DND-41 (cell line): ENCODE measurements around the gene HYAL1.

Experiments
- ATAC-seq: fragments of 200-7000 bp; cut with Tn5 transposase; 3 replicates; pipeline ENCODE4 v1.9.1; 2021; ENCODE audit warnings: low read depth; ENCODE audit not compliant: insufficient read depth
- DNase-seq: peaks from one replicate; pipeline ENCODE4 v3.0.0-alpha.2; 2020
- H2AFZ ChIP-seq: 2 replicates; pipeline ENCODE4 v1.6.0; 2012; ENCODE audit warnings: low read depth, low read length
- H3K27ac ChIP-seq: 2 replicates; pipeline ENCODE4 v1.5.1; 2012; ENCODE audit warnings: low read length, inconsistent platforms
- H3K27me3 ChIP-seq: fragments of 200-600 bp; sonication (generic); 2 replicates; pipeline ENCODE4 v1.6.0; 2012; ENCODE audit warnings: low read length, mild to moderate bottlenecking, inconsistent platforms; ENCODE audit not compliant: insufficient read depth, poor library complexity
- H3K36me3 ChIP-seq: 2 replicates; pipeline ENCODE4 v1.5.1; 2012; ENCODE audit warnings: low read length, inconsistent platforms; ENCODE audit not compliant: insufficient read depth
- H3K4me1 ChIP-seq: 2 replicates; pipeline ENCODE4 v1.5.1; 2012; ENCODE audit warnings: mild to moderate bottlenecking, low read length; ENCODE audit not compliant: insufficient read depth
- H3K4me2 ChIP-seq: 2 replicates; pipeline ENCODE4 v1.6.0; 2012; ENCODE audit warnings: mild to moderate bottlenecking, moderate library complexity, low read length, inconsistent platforms; ENCODE audit not compliant: insufficient read depth
- H3K4me3 ChIP-seq, 2 experiments: fragments of 200-600 bp in 1 of 2; shearing (Covaris generic) in 1 of 2; 2 replicates each; pipeline ENCODE4 v1.5.1; 2012 to 2016; ENCODE audit warnings: inconsistent platforms in 2 of 2, low read length in 2 of 2, mild to moderate bottlenecking in 2 of 2, low read depth in 1 of 2, moderate library complexity in 1 of 2
- H3K79me2 ChIP-seq: 2 replicates; pipeline ENCODE4 v1.6.0; 2012; ENCODE audit warnings: low read length, inconsistent platforms; ENCODE audit not compliant: insufficient read depth
- H3K9ac ChIP-seq: 2 replicates; pipeline ENCODE4 v1.6.0; 2012; ENCODE audit warnings: low read depth, mild to moderate bottlenecking, inconsistent platforms, low read length, moderate library complexity
- H3K9me3 ChIP-seq: 2 replicates; pipeline ENCODE4 v1.5.1; 2012; ENCODE audit warnings: low read length, moderate library complexity, mild to moderate bottlenecking, inconsistent platforms; ENCODE audit not compliant: insufficient read depth, severe bottlenecking
- H4K20me1 ChIP-seq: 2 replicates; pipeline ENCODE4 v1.6.0; 2012; ENCODE audit warnings: low read length; ENCODE audit not compliant: insufficient read depth
- CTCF ChIP-seq: IDR thresholded peaks from 2 replicates; pipeline ENCODE4 v1.5.1; 2012; ENCODE audit warnings: borderline replicate concordance, low read length, moderate library complexity, mild to moderate bottlenecking; ENCODE audit not compliant: poor library complexity, severe bottlenecking; ENCODE audit errors: extremely low read depth
- EZH2 ChIP-seq: IDR thresholded peaks from 3 replicates; pipeline ENCODE4 v1.6.1; 2012; ENCODE audit warnings: borderline replicate concordance, low read depth, mild to moderate bottlenecking, moderate library complexity, low read length, inconsistent platforms; ENCODE audit not compliant: severe bottlenecking

HYAL1 gene

GRCh38 chr3:50341996-50342650 is 38.7 kb upstream of the HYAL1 start:
- TF ChIP-seq EZH2, result no peak
- DNase-seq (no peak), ATAC-seq (no peak)
- no peak overlapping the region for H2AFZ ChIP-seq
- H4K20me1 ChIP-seq, result no peaks in the 10 kb centered on the region
- no peaks in the 10 kb centered on the region for H3K36me3 ChIP-seq
- no peak overlapping the region for H3K27ac ChIP-seq
- H3K9ac ChIP-seq, result no peak overlapping the region
- H3K27me3 ChIP-seq, result peaks cover 4% of the 10 kb centered on the region
- no peaks in the 10 kb centered on the region for H3K9me3 ChIP-seq
- no peak overlapping the region for H3K4me2 ChIP-seq
- H3K79me2 ChIP-seq, result peaks cover 17% of the 10 kb centered on the region
- no peak overlapping the region for H3K4me3 ChIP-seq
- H3K4me1 ChIP-seq, result peaks cover 27% of the 10 kb centered on the region

DNA sequence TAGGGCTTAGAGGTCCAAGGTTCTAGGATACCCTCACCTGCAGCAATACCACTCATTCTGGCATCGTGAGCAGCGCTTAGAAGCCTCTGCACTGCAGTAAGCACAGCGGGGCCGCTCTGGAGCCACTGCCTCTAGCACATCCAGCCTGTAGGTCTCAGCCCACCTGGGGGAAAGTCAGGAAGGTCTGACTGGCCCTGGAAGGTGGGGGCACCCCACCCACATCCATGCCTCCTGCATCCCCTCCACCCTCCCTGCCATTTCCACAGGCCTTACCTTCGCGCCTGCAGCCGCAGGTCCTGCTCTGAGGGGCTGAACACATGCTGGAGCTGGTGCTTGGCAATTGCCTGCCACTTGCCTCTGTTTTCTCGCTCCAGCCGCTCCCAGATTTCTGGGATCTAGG is 38.2 kb upstream of the HYAL1 start:
- no peak overlapping the region for H3K4me2 ChIP-seq
- no peak for ATAC-seq
- H3K9me3 ChIP-seq, result no peaks in the 10 kb centered on the region
- H4K20me1 ChIP-seq, result peaks cover 2% of the 10 kb centered on the region
- peaks cover 4% of the 10 kb centered on the region; the same call in 1 of the 2 replicates for H3K36me3 ChIP-seq
- TF ChIP-seq EZH2 (no peak), CTCF (no peak)
- H3K27ac ChIP-seq, result no peak overlapping the region
- H3K4me1 ChIP-seq, result peaks cover 28% of the 10 kb centered on the region
- H3K27me3 ChIP-seq, result peaks cover 4% of the 10 kb centered on the region
- no peak for DNase-seq
- H2AFZ ChIP-seq, result no peak overlapping the region
- peaks cover 23% of the 10 kb centered on the region for H3K79me2 ChIP-seq
- no peak overlapping the region for H3K9ac ChIP-seq
- no peak overlapping the region for H3K4me3 ChIP-seq

DNA sequence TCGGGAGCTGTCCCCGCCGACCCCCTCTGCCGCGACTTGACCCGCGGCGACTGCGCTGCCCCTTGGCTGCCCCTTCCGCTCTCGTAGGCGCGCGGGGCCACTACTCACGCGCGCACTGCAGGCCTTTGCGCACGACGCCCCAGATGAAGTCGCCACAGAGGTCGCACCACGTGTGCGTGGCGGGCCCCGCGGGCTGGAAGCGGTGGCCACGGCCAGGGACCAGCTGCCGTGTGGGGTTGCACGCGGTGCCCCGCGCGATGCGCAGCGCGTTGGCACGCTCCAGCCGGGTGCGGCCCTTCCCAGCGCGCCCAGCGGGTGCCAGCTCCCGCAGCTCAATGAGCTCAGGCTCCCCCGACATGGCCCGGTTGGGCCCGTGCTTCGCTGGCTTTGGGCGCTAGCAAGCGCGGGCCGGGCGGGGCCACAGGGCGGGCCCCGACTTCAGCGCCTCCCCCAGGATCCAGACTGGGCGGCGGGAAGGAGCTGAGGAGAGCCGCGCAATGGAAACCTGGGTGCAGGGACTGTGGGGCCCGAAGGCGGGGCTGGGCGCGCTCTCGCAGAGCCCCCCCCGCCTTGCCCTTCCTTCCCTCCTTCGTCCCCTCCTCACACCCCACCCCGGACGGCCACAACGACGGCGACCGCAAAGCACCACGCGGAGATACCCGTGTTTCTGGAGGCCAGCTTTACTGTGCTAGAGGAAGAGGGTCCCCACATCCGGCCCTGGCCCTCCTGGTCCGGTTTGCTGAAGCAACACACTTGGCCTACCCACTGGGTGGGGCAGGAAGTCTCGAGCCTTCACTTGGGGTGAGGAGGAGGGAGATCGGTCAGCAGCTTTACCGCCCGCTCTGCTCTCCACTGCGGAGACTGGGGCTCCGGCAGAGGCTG is 37.3 kb upstream of the HYAL1 start, which contains the start of gene RASSF1:
TSS of gene RASSF1 (minus strand) at position 389 of the 882 bp plus-strand sequence. CDS start at position 358, 31 bp downstream.
- ATAC-seq, result 0 out of 3 replicates have a peak, but pooled peaks have one; percentile 6
- H3K9me3 ChIP-seq, result no peaks in the 10 kb centered on the region

More for the DNA sequence above, 37.3 kb upstream of the HYAL1 start, which contains the start of gene RASSF1:
- no peak within 1 kb of the TSS for H3K27ac ChIP-seq
- peak; percentile 51 for DNase-seq
- H3K4me2 ChIP-seq, result peak within 1 kb of the TSS; percentile 57
- H3K79me2 ChIP-seq, result peaks cover 32% of the 10 kb centered on the region
- peaks cover 11% of the 10 kb centered on the region; the same call in 1 of the 2 replicates for H3K36me3 ChIP-seq
- peak within 1 kb of the TSS; percentile 46 for H3K9ac ChIP-seq
- peak within 1 kb of the TSS; percentile 36; the same call in 1 of the 2 replicates for H2AFZ ChIP-seq
- peaks cover 11% of the 10 kb centered on the region for H4K20me1 ChIP-seq
- peaks cover 36% of the 10 kb centered on the region for H3K4me1 ChIP-seq
- H3K4me3 ChIP-seq, result peak within 1 kb of the TSS in 1 of 2 experiments; percentile 49; a peak in 2 of 4 replicates
- peaks cover 4% of the 10 kb centered on the region for H3K27me3 ChIP-seq
- TF ChIP-seq EZH2 (peak; percentile 53), CTCF (no peak)
